SK-N-MC (cell line): Measurements from ENCODE around the gene APOBEC3A.
"Not testable (repeated sequence)": the region's sequence is repeated elsewhere in the genome, so short reads cannot be mapped to it uniquely, and the experiment has no call there.

ENCODE experiments used
- DNase-seq: peaks from one replicate; pipeline ENCODE4 v3.0.0-alpha.2; 2011; ENCODE audit warnings: low read depth, low spot score
- H3K27ac ChIP-seq: fragments of 200-600 bp; sonication (generic); 2 replicates; pipeline ENCODE4 v1.5.1; 2016; ENCODE audit warnings: mixed run types
- H3K36me3 ChIP-seq: fragments of 200-600 bp; sonication (generic); 2 replicates; pipeline ENCODE4 v1.6.1; 2017; ENCODE audit warnings: antibody characterized with exemption, low read length, mixed read lengths; ENCODE audit not compliant: insufficient read depth
- H3K4me3 ChIP-seq: fragments of 200-600 bp; sonication (generic); 2 replicates; pipeline ENCODE4 v1.5.1; 2016
- H3K9ac ChIP-seq: fragments of 200-600 bp; sonication (generic); 2 replicates; pipeline ENCODE4 v1.8.0; 2017; ENCODE audit warnings: mixed run types, mixed read lengths; ENCODE audit not compliant: insufficient read length
- H3K9me3 ChIP-seq: fragments of 200-600 bp; sonication (generic); 2 replicates; pipeline ENCODE4 v1.6.1; 2017; ENCODE audit warnings: low read depth, mild to moderate bottlenecking, antibody characterized with exemption, low read length, moderate library complexity, mixed read lengths
- EZH2 ChIP-seq: fragments of 200-600 bp; sonication (generic); IDR thresholded peaks from one replicate; pipeline ENCODE4 v1.6.1; 2017; ENCODE audit warnings: antibody characterized with exemption
- FOXP2 ChIP-seq: optimal IDR thresholded peaks from 2 replicates; pipeline ENCODE3; 2011; ENCODE audit warnings: mild to moderate bottlenecking, moderate library complexity; ENCODE audit not compliant: insufficient read depth; ENCODE audit errors: extremely low read length, control extremely low read depth
- POLR2AphosphoS5 ChIP-seq: IDR thresholded peaks from 2 replicates; pipeline ENCODE4 v1.6.1; 2012; ENCODE audit warnings: mild to moderate bottlenecking, low read depth, low read length, borderline replicate concordance

The APOBEC3A gene

GRCh38 chr22:38981005-38981991, 23.9 kb downstream of the APOBEC3A start:
- no peak for TF ChIP-seq FOXP2
- no peak for TF ChIP-seq POLR2AphosphoS5
- no peak for TF ChIP-seq EZH2
- no peak for DNase-seq
- Histone ChIP-seq H3K27ac (no peak overlapping the region), H3K4me3 (no peak overlapping the region), H3K9ac (no peak overlapping the region), H3K36me3 (no peaks in the 10 kb centered on the region), H3K9me3 (no peaks in the 10 kb centered on the region)

DNA sequence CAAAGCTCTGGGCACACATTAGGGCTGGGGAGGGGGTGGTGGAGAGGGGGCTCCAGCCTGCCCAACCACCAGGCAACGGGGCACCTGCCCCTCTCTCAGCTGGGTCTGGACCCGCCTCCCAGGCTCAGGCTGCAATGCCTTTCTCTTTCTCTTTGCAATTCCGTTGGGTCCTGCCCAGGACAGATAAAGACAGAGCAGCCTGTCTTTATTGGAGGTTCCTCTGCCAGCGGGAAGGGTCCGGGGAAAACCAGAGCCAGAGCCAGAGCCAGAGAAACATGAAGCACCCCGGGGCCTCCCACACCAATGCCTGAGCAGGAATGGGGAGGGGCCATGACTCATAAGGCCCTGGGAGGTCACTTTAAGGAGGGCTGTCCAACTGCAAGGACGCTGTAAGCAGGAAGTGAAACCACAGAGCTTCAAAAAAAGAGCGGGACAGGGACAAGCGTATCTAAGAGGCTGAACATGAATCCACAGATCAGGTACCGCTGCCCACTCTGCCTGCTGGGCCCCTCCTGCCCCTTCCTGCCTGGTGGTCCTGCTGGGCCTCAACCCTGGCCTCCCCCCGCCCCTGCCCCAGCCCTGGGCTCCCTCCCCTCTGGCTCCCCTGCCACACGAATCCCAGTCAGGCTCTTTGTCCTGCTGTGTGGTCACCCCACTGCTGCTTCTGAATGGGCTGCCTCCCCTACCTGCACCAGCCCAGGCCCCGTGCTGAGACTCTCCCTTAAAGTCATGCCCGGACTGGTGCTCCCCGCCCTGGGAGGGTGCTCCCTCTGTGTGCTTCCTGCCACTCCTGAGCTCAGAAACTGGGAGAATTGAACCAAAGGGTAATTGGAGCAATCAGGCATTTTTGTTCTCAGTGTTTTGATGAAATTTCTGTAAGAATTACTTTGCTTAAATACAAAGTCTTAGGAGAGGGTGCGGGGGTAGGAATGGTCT, 24.9 kb downstream of the APOBEC3A start, which contains the start of gene APOBEC3B:
Gene APOBEC3B, plus strand, starts transcription at position 356 of the 936 bp plus-strand sequence. Its CDS starts 107 bp downstream, at position 463.
- H3K9ac ChIP-seq = no peak within 1 kb of the TSS
- H3K4me3 ChIP-seq = no peak within 1 kb of the TSS
- DNase-seq = no peak
- H3K36me3 ChIP-seq = no peaks in the 10 kb centered on the region
- no peak within 1 kb of the TSS for H3K27ac ChIP-seq
- H3K9me3 ChIP-seq = no peaks in the 10 kb centered on the region
- no peak for TF ChIP-seq FOXP2
- no peak for TF ChIP-seq EZH2
- TF ChIP-seq POLR2AphosphoS5 = no peak

- H3K9ac ChIP-seq = no peak overlapping the region
- no peaks in the 10 kb centered on the region for H3K9me3 ChIP-seq
- DNase-seq = no peak
- no peaks in the 10 kb centered on the region for H3K36me3 ChIP-seq
- H3K4me3 ChIP-seq = no peak overlapping the region
- H3K27ac ChIP-seq = no peak overlapping the region
- TF ChIP-seq FOXP2 = no peak
Observed at GRCh38 chr22:38984224-38984623, 26.8 kb downstream of the APOBEC3A start.

DNA sequence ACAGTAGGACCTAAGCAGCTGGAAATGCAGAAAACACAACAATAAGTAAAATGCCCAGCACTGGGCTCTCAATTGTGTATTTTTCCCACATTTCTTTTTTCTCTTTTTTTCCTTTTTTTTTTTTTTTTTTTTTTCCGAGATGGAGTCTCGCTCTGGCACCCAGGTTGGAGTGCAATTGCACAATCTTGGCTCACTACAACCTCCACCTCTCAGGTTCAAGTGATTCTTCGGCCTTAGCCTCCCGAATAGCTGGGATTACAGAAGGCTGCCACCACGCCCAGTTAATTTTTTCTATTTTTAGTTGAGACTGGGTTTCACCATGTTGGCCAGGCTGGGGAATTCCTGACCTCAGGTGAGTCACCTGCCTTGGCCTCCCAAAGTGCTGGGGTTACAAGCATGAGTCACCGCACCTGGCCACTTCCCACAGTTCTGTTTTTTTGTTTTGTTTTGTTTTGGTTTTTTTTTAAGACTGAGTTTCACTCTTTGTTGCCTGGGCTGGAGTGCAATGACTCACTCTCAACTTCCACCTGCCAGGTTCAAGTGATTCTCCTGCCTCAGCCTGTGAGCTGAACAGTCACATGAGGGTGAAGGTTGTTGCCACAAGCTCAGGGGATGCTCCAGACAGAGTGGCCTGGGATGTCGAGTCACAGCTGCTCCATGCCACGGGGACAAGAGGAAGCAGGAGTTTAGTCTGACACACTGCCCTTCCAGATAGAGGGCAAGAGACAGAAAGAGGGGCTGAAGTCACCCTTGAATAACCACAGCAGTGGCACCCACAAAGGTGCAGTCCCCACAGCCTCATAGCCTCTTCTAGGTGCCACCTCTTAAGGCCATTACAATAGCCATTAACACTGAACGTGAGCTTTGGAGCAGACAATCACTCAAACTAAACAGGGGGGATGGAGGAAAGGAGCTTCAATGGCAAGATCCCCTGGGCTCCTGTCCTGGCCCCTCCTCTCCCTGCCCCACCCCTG, 27.7 kb downstream of the APOBEC3A start:
- not testable (repeated sequence) for H3K27ac ChIP-seq, H3K9ac ChIP-seq, DNase-seq, H3K4me3 ChIP-seq, H3K36me3 ChIP-seq, H3K9me3 ChIP-seq

DNA sequence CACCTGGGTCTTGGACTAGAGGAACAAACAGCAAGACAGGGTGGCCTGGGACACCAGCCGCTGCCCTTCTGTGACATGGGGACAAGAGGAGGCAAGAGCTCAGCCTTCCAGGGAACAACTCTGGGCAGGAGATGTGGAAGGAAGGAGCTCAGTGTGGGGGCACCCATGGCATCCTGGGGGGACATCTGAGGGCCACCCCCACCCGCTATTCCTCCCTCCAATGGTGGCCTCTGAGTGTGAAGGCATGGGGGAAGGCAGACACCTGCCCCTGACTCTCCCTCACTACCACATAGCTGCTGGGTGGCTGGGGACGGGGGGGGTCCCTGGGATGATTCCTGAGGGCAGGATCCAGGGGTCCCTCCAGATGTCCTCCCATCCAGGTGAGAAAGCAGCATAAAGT, 29.2 kb downstream of the APOBEC3A start:
- TF ChIP-seq POLR2AphosphoS5 (no peak), FOXP2 (no peak), EZH2 (no peak)
- H3K9ac ChIP-seq = no peak overlapping the region
- H3K4me3 ChIP-seq = no peak overlapping the region
- H3K9me3 ChIP-seq = no peaks in the 10 kb centered on the region
- H3K36me3 ChIP-seq = no peaks in the 10 kb centered on the region
- no peak for DNase-seq
- no peak overlapping the region for H3K27ac ChIP-seq

DNA sequence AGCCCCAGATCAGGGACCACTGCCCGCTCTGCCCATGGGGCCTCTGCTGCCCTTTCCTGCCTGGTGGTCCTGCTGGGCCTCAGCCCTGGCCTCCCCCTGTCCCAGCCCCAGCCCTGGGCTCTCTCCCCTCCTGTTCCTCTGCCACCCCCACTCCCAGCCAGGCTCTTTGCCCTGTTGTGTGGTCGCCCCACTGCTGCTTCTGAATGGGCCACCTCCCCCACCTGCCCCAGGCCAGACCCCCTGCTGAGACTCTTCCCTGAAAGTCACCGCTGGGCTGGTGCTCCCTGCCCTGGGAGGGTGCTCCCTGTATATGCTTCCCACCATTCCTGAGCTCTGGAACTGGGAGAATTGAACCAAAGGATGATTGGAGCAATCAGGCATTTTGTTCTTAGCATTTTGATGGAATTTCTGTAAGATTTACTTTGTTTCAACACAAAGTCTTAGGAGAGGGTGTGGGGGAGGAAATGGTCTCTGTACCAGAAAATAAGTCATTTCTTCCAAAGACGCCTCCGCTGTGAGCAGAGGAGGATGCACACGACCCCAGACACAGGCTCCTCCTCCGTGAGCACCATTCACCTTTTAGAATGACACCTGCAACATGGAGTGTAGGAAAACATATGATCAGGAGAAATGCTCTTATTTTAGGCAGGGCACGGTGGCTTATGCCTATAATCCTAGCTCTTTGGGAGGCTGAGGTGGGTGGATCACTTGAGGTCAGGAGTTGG, 29.9 kb downstream of the APOBEC3A start:
- H3K9me3 ChIP-seq = no peaks in the 10 kb centered on the region
- H3K4me3 ChIP-seq = no peak overlapping the region
- no peak overlapping the region for H3K27ac ChIP-seq
- no peaks in the 10 kb centered on the region for H3K36me3 ChIP-seq
- no peak for TF ChIP-seq EZH2
- no peak for TF ChIP-seq FOXP2
- TF ChIP-seq POLR2AphosphoS5 = no peak
- DNase-seq = no peak
- H3K9ac ChIP-seq = no peak overlapping the region

GRCh38 chr22:38989466-38989865, 32.1 kb downstream of the APOBEC3A start:
- Histone ChIP-seq H3K4me3 (no peak overlapping the region), H3K27ac (no peak overlapping the region), H3K36me3 (no peaks in the 10 kb centered on the region), H3K9me3 (no peaks in the 10 kb centered on the region), H3K9ac (no peak overlapping the region)
- TF ChIP-seq FOXP2 (no peak), EZH2 (no peak), POLR2AphosphoS5 (no peak)
- no peak for DNase-seq

GRCh38 chr22:38992871-38993371, 35.5 kb downstream of the APOBEC3A start:
- not testable (repeated sequence) for H3K9ac ChIP-seq, H3K36me3 ChIP-seq, H3K27ac ChIP-seq, DNase-seq, H3K9me3 ChIP-seq, H3K4me3 ChIP-seq
